HG03064 (cell line): Measurements from ENCODE around the gene EZR.

Experiments
- ATAC-seq: cut with Tn5 transposase; IDR thresholded peaks from one replicate; pipeline ENCODE4 v1.9.1; 2021; ENCODE audit warnings: low read depth; ENCODE audit not compliant: unreplicated experiment

The EZR gene

DNA sequence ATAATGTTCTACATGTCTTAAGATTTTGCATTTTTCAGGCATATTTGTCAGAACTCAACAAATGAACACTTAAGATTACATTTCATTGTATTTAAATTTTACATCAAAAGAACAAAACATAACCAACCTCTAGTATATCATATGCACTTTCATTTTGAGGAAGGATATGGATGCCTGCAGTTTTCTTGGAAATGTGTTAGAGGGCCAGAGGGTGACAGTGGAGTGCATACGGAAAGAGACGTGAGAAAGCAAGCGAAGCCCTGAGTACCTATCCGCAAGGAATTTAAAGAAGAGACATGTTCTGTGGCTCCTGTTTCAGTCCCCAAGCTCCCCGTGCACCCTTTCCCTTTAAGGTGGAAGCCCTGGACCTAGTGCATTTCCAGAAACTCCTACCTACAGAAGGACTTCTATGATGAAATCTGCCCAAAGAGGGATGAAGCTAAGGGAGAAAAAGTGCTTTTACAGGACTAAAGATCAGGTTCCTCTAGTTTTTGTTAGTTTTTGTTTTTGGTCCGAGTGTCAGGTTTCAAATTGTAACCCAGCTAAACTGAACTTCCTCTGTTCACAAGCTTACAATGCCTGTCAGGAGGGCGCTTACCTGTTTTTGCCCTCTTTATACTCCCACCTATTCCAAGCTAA, 38.8 kb downstream of the EZR start:
- no peak for ATAC-seq

DNA sequence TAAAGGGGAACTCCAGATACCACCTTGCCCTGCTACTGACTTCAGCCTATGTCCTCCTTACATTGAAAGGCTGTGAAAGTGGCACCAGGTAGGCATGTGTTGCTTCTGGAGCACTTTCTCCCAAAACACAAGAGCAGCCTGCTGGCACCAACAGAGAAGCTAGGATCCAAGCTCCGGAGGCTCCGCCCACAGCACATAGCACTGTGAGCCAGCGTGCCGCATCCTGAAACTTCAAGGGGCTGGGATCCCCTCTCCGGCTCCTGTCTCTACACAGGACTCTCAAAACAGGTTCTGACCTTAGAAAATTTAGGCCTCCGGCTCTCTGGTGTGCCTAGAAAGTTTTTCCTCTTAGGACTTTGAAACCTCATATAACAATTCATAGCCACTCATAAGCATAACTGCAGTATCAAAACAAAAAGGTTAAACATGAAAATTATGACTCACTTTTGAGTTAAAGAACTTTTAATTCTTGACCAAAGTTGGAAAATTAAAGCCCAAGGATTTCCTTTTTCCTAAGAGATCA, 41.1 kb downstream of the EZR start:
- no peak for ATAC-seq

DNA sequence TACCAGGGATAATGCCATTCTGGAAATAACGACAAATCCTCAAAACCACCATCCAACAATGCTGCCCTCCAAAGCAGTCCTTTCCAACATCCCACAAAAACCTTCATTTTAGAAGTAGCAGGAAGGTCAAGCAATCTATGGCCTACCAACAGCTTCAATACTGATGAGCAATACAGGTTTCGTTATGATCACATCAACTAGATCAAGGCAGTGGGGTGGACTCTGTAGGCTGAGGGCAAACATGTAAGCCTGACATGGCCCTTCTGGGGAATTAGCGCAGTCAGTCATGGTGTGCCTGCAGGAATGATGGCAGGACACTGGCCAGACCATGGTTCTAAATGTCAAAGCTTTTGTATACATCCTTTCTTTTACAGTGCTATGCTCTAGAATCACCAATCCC, 41.7 kb downstream of the EZR start:
- no peak for ATAC-seq

DNA sequence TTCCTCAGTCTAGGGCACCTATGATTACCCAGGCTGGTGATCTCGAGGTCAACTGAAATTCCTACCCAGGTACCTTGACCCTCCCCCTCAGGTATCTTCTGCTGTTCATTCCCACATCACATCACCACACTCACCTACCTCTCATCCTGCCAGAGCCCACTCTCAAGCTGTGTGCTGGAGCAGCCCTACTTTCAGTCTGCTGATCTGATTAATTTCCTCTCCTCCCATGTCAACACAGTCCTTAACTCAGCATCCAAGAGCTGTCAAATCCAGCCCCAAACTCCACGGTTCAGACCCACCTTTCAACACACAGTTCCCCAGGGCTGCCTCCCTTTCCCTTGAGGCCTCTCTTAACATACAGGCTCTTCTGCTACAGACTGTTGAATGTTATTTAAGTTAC, 42.4 kb downstream of the EZR start:
- ATAC-seq, result no peak

DNA sequence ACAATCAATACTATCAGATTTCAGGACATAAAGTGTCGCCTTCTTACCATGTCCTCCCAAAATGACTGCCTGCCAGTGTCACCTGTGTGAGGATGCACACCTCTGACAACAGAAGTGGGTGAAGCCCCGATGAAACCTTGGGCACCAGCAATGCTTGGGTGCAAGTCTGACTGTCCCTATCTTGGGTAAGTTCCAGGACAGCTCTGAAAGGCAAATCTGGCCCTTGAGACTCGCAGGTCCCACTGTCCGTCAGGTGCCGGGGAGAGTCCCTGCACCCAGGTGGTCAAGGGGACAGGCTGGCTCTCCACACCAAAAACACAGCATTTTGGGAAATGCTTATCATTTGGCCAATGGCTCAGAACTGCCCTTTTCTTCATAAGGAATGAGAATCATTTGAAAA, 43.3 kb downstream of the EZR start:
- no peak for ATAC-seq

DNA sequence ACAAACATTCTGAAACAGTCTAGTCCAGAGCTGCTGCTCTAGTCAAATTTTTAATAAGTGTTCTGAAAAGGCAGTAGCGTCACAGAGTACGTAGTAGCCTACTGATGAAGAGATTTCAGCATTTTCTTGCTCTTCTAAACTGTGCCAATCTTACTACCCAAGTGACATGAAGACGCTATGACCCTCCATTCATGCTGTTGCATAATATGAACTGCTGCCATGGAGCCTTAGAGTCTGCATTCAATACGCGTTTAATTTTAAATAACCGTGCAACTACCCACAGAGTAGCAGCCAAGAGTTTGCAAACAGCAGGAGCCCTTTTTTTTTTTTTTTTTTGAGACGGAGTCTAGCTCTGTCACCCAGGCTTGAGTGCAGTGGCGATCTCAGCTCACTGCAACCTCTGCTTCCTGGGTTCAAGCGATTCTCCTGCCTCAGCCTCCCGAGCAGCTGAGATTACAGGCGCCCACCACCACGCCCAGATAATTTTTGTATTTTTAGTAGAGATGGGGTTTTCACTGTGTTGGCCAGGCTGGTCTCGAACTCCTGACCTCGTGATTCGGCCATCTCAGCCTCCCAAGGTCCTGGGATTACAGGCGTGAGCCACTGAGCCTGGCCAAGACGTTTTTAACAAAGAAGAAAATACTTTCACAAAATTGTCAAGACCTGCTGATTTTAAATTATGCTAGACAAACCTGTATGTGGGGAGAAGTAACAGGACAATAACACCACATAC, 44.3 kb downstream of the EZR start:
- no peak for ATAC-seq

DNA sequence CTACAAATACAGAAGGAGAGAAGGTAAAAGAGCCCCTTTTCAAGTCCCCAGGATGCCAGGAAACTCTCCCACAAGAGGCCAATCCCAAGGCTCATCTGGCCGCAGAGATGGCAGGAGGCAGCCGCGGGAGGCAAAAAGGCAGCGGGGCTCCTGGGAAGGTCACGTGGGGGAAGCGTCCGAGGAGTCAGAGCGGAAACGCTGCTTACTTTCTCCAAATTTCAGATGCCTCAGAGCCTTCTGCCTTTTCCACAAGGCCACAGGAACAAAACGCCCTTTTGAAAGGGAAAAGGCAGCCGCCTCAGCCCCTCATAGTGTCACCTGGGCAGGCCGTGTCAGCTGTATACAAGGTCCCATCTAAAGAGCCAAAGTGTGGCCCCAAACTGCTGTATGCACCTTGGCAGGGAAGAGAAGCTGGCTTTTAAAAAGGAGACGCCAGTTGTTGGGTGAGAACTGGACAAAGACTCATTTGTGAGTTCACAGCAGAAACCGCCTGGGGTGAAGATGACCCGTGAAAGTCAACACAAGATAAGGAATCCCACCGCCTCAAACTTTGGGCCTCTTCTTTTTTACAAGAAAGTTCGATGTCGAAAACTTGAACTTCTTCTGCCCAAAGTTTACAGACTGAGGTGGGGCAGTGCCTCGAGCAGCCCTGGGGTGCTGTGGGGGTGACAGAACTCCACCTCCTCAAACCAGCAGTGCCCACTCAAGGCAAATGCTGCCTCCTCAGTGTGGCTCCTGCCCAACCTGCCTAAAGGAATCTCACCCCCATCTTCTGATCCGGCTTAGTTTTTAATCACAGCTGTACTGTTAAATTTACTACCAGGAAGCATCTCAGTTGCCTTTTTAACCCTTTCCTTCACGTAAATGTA, 45.4 kb downstream of the EZR start:
- no peak for ATAC-seq

DNA sequence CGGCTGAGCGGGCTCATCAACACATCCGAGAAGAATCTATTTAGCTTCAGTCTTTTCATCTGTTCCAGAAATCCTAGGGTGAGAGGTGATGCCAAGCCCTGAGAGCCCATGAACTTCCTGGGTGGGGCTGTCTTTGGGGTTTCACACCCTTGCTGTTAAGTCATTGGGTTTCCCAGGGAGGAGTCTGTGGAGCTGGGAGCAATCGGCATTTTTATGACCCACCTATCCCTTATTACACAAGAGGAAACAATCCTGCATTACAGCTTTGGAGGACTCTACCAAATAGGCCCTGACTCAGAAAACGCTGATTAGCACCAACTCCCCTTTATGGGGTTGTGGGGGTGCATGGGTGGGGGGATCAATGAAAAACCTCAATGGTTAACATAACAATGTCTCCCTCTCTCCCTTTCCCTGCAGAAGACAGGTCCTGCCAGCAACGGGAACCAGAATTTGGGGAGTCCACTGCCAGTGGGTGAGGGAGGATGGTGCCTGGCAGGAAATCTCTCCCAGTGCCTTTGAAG, 46.3 kb downstream of the EZR start:
- ATAC-seq, result no peak

DNA sequence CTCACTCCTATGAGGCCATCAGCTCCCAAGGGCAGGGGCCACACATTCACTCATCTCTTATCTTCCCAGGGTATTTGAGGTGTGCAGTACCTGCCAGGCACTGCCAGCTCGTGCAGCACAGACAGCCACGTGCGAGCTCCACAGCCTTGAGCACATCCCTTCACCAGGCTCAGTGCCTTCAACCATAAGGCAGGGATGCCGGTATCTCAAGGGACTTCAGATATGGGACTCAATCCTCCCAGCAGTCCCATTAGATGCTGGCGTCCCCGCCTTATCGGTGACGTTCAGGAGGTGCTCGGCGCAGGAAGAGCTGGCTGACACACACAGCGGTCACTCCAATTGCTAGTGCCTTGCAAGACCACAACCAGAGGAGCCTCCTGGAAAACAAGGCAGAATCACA, 47.0 kb downstream of the EZR start:
- no peak for ATAC-seq

DNA sequence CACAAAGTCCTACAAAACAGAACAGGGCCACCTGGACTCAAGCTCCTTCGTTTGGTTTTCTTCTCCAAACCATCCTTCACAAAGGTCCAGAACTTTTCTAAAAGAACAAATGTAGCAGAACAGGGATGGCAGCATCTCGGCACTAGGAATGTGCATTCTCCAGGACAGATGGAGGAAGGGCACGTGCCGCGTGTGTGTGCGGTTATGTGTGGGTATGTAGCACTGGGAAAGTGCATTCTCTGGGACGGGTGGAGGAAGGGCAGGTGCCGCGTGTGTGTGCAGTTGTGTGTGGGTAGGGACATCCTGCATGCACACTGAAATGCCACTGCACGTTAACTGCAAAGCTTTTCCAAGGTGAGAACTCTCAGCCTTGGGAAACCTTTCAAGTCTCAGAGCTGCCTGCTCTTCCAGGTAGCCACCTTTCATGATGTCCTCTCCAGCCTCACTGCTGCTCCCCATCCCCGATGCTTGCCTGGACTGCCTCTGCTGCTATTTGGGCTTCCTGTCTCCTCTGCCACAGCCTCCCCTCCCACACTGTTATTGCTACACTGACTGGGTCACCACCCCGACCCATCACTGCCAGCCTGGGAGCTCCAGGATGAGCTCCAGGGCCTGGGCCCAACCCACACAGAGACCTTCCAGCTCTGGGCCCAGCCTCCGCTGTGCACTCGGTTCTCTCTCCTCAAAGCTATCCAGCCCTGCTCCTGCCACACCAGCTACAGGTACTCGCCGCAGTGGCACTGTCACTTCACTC, 47.6 kb downstream of the EZR start:
- no peak for ATAC-seq

DNA sequence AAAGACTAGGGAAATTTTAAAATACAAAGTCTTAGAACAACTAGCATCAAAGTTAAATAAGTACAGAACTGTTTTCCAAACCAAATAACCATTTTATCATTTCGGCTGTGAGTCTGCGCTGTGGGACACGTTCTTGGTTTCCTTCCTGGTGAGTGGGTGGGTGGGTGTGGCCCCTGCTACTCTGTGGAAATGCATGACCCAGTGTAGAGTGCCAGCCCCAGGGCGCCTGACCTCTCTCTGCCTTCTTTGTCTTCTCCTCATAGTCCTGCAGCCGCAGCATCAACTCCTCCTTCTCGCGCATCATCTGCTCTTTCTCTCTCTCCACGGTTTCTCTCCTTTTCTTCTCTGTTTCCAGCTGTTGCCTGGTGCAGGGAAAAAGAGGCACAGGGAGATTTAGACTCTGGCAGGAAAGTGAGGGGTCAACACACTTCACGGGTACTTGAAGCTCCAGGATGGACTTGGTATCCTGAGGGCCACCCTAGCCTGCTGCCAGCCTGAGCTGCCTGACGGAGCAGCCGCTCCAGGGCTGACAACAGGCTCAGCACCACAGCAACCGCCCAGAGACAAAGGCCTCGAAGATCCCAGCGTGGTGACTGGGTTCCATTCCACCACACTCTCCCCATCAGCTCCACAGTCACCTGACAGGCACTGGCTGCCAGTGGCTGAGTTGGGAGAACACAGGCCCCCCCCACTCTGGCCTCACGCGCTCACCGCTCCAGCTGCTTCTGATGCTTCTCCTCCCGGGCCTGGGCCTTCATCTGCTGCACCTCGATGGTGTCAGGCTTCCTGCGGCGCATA, 48.4 kb downstream of the EZR start:
- ATAC-seq, result no peak

DNA sequence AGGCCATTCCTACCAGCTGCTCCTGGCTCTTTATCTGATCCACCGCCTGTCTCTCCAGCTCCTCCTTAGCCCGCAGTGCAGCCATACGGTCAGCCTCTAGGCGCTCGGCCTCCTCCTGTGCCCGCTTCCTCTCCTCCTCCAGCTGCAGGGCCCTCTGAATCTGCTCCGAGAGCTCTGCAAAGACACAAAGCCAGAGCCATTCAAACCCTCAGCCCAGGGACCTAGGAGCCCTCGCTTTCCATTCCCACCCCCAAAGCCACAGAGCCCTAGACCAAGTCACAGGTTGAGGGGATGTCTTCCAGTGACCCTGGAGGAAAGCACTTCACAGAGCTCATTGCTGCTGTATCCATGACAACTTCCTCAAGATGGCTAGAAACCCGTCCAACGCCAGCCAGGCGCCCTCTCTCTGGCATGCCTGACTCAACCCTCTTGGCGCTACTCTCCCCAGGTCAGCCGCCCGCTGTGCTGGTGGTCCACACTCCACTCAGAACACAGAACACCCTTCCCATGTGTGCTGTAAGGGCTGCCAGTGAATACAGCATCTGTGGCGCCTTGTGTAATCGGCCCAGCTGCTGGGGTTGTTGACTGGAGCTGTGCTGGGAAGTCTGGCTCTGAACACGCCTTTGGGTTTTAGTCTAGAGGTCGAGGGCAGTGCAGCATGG, 49.3 kb downstream of the EZR start:
- no peak for ATAC-seq

DNA sequence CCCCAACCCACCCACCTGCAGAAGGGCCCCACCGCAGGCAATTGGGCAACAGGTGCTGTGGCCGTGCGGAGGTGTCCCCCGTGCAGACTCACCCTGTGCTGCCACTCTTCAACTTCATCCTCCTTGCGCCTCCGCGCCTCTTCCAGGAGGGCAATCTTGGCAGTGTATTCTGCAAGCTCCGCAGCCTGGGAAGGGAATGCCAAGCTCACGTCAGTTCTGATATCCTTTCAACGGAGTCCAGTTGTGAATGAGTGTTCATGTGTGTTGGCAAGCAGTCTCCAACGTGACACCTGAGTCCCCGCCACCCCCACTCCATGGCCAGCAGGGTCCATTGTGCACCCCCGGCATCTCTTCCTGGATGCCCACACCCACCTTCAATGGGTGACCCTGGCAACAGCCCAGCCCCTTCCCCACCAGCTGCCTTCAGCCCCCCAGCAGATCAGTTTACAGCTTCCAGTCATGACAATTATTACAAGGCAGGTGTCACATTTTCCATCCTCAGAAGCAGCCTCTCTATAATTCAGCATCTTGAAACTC, 49.9 kb downstream of the EZR start:
- ATAC-seq, result no peak

DNA sequence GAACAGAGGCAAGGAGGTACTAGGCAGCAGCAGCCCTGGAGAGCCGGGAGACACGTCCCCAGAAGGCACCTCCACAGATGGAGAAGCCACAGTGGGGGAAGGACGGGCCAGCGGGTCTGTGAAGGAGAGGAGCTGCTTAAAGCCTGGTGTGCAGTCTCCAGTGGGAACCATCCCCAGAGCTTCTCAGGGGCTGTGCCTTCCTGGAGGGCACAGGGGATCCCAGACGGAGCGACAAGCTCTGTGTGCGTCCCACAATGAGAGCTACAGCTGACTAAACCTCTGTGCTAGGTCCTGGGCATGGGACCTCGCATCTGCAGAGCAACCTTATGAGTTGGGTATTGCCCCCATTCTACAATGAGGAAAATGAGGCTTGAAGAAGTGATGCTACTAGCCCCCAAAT, 50.7 kb downstream of the EZR start:
- ATAC-seq, result no peak

DNA sequence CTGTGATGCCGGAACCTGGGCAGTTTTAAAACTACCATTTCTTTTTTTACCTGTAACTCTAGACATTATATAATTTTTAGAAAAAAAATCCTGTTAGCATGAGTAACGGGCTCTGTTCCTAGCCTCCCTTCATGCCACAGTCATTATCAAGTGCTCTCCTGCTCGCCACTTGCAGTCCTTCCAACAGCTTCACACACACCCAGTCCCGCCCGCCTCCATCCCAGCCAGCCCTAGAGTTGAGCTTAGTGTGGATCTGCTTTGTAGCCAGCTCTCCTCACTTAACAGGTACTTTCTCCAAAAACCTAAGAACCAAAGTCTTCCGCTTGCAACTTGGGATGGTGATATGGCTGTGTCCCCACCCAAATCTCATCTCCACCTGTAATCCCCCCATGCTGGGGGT, 51.5 kb downstream of the EZR start:
- no peak for ATAC-seq

DNA sequence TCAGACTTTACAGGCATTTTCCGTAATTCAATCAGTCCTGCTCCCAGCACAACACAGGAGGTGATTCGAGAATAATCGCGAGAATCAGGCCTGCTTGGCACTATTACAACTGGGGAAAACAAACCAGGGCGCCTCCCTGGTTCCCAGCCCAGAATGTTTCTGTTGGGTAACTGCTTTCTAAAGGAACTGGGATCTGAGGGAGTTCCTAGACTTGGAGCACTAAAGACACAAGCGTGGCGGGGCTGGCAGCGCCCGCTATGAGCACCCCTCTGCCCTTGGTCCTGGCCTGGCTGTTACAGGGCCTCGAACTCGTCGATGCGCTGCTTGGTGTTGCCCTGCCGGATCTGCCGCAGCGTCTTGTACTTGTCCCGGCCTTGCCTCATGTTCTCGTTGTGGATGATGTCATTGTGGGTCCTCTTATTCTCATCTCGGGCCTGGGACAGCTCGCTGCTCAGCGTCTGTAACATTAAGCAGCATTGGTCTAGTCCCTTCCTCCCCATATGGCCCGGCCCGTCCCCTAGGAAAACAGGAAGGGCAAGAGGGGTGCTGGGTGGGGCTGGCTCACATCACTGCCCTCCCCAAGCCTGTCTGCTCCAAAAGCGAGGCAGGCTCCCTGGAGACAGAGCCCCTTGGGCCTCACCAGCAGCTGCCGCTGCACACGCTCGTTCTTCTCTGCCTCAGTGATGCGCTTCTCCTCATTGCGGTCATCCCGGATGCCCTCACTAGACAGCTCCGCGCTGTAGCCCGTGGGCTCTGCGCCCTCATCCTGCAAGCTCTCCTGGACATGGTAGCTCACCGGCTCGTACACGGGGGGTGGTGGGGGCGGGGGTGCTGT, 52.3 kb downstream of the EZR start:
- ATAC-seq, result no peak

DNA sequence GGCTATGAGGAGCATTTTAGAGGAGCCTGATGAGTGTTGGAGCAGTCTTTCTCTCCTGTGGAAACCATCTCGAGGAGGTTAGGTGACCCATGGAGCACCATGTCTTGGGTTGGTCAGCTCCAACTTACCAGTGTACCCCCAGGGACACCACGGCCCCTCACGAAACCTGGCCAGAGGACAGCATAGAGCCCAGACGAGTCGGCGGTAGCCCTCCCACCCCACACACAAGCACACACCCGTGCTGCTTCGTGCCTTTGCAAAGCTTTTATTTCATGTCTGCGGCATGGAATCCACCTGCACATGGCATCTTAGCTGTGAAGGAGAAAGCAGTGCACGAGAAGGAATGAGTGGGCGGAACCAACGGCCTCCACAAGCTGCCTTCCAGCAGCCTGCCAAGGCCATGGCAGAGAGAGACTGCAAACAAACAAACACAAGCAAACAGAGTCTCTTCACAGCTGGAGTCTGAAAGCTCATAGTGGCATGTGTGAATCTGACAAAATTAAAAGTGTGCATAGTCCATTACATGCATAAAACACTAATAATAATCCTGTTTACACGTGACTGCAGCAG, 53.6 kb downstream of the EZR start:
- no peak for ATAC-seq

DNA sequence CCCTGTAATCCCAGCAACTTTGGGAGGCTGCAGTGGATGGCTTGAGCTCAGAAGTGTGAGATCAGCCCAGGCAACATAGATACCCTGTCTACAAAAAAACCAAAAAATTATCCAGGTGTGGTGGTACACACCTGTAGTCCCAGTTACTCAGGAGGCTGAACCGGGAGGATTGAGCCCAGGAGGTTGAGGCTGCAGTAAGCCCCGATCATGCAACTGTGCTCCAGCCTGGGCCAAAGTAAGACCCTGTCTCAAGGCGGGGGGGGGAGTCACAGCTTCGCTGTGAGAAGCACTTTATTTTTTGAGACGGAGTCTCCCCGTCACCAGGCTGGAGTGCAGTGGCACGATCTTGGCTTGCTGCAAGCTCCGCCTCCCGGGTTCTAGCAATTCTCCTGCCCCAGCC, 54.2 kb downstream of the EZR start:
- ATAC-seq, result no peak
